T47D (cell line): Measurements from ENCODE around the gene AKAP12.
A peak's percentile ranks its signal among the peaks of the same experiment; 100 is the strongest.

Experiments used
- DNase-seq, 2 experiments: peaks; one replicate each; pipeline versions ENCODE4 v3.0.0 to v3.0.0-alpha.2; 2011 to 2012; ENCODE audit warnings: low read depth in 1 of 2, low spot score in 1 of 2
- JUND ChIP-seq: IDR thresholded peaks from 2 replicates; pipeline ENCODE4 v1.6.1; 2012; ENCODE audit warnings: low read depth
- in situ Hi-C: cut with HindIII; loops from 2 replicates; pipeline ENCODE4 v1.10.0; 2016; ENCODE audit warnings: low sequenced_read_pairs, low pct_unique_long_range_greater_than_20kb

The AKAP12 gene, protein sequence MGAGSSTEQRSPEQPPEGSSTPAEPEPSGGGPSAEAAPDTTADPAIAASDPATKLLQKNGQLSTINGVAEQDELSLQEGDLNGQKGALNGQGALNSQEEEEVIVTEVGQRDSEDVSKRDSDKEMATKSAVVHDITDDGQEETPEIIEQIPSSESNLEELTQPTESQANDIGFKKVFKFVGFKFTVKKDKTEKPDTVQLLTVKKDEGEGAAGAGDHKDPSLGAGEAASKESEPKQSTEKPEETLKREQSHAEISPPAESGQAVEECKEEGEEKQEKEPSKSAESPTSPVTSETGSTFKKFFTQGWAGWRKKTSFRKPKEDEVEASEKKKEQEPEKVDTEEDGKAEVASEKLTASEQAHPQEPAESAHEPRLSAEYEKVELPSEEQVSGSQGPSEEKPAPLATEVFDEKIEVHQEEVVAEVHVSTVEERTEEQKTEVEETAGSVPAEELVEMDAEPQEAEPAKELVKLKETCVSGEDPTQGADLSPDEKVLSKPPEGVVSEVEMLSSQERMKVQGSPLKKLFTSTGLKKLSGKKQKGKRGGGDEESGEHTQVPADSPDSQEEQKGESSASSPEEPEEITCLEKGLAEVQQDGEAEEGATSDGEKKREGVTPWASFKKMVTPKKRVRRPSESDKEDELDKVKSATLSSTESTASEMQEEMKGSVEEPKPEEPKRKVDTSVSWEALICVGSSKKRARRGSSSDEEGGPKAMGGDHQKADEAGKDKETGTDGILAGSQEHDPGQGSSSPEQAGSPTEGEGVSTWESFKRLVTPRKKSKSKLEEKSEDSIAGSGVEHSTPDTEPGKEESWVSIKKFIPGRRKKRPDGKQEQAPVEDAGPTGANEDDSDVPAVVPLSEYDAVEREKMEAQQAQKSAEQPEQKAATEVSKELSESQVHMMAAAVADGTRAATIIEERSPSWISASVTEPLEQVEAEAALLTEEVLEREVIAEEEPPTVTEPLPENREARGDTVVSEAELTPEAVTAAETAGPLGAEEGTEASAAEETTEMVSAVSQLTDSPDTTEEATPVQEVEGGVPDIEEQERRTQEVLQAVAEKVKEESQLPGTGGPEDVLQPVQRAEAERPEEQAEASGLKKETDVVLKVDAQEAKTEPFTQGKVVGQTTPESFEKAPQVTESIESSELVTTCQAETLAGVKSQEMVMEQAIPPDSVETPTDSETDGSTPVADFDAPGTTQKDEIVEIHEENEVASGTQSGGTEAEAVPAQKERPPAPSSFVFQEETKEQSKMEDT (N-terminal part only)

DNA sequence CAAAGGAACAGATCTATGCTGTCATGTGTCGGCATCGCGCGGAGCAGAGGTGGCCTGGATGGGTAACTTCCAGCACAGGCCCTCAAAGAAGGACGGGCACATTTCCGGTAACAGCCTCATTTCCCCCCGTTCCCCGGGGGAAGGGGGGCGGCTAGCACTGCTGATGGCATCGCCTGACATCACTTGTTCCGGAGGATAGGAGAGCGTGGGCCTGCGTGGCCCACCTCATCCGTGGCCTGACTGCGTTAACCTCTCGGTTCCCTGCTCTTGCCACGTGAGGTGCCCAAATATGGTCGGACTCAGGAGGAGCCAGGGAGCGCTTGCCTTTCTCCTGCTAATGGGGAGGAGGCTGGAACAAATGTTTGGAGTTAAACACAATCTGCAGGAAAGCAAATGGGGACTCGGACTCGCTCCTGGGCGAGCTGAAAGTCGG lies at the start of gene AKAP12:
TSS of gene AKAP12 (plus strand) at position 365 of the 433 bp plus-strand sequence. CDS start 596 bp downstream, outside the sequence.
- in situ Hi-C loops: no loop called here
- DNase-seq: no peak
- no peak for TF ChIP-seq JUND

DNA sequence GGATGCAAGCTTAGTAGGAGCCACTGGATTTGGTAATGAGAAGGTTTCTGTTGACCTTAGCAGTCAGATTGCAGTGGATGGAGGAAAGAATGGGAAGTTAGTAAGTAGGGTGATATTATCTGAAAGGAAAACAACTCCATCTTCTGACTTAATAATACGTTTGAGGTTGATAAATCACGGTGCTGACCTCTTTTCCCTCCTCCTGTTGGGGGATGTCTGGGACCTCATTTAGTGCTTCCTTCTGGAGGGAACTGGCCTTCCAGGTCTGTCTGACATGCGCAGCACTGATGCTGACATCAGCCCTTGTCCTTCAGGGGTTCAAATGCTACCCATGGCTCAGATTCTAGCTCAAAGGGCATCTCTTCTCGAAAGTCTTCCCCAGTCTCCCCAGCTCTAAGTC lies 48.2 kb upstream of the AKAP12 start:
- in situ Hi-C loops: no loop called here
- TF ChIP-seq JUND: no peak
- DNase-seq: no peak

DNA sequence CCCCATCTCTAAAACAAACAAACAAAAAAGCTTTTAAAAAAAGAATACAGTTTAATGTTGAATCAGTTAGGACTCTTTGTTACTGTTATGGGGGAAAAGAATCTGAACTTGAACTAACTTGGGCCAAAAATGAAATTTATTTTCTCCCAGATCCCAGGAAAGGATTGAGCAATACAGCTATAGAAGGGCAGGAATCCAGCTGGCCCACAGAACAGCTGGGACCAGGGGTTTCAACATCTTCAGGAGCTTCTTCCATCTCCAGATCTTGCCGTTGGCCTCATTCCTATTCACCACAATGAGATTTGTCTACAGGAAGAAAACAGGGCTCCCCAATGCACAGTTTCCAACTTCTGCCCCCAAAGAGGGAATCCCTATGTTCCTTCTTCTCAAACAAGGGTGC lies 43.2 kb upstream of the AKAP12 start:
- TF ChIP-seq JUND: no peak
- in situ Hi-C loops: no loop called here
- DNase-seq: no peak

DNA sequence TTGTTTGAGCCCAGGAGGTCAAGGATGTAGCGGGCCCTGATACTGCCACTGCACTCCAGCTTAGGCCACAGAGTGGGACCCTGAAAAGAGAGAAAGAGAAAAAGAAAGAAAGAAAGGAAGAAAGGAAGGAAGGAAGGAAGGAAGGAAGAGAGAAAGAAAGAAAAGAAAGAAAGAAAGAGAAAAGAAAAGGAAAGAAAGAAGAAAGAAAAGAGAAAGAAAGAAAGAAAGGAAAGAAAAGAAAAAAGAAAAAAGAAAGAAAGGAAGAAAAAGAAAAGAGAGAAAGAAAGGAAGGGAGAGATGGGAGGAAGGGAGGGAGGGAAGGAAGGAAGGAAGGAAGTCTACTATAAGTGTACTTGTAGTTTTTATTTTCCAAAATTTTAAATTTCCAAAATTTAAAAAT lies 42.2 kb upstream of the AKAP12 start:
- in situ Hi-C loops: no loop called here
- no peak for DNase-seq
- TF ChIP-seq JUND: no peak

DNA sequence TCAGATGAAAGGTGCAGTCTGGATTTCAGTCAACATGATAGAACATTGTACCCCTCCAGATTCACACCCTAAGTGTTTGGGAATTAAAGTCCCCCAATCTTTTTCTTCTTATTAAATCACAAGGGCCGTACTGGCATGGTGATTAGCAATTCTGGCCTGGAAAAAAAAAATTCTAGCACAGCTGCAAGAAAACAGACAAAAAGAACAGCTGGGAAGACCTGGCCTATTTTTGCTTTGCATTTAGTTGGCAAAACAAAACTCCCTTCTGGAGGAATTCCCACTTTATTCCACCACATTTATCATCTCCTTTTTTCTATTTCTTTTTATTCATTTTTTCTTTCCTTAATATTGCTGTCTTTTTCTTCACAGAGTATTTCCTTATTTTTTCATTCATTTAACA lies 39.8 kb upstream of the AKAP12 start:
- no peak for TF ChIP-seq JUND
- in situ Hi-C loops: no loop called here
- DNase-seq: no peak

DNA sequence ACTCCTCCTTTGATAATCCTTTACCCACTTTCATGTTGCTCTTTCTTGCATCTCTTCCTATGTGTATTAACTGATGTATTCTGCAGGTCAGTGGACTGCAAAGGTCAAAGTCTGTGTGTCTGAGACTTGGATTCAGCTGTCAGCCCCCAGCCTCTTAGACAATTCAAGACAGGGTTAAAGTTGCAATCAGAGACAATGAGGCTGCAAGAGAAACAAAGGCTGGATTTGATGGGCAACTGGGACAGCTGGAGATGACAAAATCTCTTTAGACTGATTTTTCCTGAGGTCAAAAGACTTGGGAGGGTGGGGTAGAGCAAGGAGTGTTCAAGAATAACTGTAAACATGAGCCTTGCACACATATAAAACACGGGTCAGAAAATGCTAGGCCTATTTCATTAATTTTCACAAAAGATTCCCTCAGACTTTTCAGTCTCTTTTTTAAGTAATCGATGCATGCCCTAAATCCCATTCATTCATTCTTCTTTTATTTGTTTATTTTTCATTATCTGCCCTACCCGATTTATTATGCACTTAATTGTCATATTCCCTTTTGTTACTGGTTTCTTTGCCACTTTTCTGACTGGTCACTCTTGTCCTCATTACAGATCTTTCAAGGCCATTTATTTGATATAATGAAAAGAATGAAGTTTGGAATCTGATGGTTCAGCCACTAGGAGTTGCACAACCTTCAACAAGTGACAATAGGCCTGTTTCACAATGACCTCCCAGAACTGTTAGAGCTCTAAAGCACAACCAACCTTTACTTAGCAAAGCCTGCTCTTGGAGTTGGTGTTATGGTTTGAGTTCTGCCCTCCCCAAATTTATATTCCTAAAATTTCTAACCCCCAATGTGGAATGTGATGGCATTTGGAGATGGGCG lies 33.8 kb upstream of the AKAP12 start:
- DNase-seq: no peak
- TF ChIP-seq JUND: no peak
- in situ Hi-C loops: no loop called here

DNA sequence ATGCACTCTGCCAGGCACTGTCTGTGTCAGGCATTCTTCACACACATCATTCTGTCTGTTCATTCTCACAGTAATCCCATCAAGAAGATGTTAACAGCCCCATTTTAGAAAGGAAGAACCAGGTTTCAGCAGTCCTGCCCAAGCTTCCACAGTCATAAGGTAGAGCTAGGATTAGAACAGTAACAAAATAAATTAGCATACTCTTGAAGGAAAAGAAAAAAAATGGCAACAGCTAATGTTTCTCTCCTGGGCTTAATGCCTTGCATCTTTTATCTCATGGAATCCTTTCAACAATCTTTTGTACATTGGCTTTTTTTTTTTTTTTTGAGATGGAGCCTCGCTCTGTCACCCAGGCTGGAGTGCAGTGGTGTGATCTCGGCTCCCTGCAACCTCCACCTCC lies 32.1 kb upstream of the AKAP12 start:
- no peak for DNase-seq
- no peak for TF ChIP-seq JUND
- in situ Hi-C loops: no loop called here

DNA sequence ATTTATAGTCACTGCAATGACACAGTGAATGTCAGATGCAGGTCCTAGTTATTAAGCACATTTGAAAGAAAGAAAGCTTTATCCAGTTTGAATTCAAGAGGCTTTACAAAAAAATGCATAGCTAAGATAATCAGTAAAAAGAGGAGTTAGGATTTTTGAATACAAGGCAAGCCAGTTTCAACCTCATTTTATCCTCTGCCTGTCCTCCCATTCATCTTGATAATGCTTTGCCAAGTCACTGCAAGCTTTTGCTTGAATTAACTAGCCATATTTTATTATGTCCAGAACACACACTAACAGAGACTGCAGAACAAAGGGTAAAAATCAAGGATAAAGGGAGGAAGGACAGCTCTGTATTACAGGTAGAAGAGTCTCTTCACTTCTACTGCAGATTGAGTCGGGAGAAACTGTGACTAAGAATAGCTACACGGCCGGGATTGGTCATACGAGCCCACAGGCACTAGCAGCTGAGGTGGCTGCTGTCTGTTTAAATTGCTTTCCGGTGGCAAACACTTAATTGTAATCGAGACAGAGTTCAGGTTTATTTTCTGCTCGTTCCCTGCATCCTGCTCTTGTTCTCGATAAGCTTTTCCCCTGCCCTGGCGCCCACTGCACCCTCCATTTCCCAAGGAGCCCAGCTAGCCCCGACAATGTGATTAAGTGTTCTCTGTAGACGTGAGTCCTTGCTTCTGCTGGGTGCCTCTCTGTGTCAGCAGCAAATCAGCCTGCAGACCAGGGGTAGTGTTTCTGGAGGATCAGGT lies 30.5 kb upstream of the AKAP12 start:
- in situ Hi-C loops: no loop called here
- DNase-seq: peak; percentile 25 to 30
- TF ChIP-seq JUND: no peak

DNA sequence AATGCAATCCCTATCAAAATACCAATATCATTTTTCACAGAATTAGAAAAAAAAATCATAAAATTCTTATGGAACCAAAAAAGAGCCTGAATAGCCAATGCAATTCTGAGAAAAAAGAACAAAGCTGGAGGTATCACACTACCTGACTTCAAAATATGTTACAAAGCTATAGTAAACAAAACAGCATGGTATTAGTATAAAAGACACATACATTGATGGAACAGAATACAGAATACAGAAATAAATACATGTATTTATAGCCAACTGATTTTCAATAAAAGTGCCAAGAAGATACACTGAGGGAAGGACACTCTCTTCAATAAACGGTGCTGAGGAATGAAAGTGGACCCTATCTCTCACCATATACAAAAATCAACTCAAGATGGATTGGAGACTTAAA lies 28.7 kb upstream of the AKAP12 start:
- in situ Hi-C loops: no loop called here
- TF ChIP-seq JUND: no peak
- no peak for DNase-seq

DNA sequence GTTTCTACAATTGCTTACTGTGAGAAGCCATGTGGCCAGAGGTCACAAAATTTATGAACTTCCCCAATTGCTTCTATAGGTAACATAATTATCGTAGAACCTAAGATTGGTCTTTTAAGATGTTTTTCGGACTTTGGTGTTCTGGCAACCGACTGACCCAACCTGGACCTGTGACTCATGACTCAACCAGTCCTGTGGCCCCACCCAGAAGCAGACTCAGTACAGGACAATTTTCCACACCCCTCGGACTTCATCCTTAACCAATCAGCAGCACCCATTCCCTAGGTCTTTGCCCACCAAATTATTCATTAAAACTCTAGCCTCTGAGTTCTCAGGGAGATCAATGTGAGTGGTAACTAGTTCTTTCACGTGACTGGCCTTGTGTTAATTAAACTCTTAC lies 26.4 kb upstream of the AKAP12 start:
- no peak for TF ChIP-seq JUND

DNA sequence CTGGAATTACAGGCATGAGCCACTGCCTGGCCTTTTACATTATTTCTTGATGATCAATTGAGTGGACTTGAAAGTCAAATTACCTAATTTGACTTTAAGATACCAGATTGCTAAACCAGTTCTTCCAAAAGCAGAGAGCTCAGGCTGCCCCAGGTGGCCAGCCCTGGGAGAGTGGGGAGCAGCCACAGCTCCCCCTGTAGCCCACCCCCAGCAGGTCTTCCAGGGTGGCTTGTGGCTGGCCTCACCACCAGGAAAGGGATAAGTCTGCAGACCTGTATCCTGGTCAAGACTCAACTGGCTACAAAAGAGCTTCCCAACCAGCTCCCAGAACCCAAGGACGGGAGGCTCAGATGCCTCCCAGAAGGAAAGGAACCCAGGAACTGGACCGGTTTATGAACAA lies 23.8 kb upstream of the AKAP12 start:
- in situ Hi-C loops: no loop called here
- DNase-seq: no peak
- no peak for TF ChIP-seq JUND

More for the DNA sequence above, 26.4 kb upstream of the AKAP12 start:
- in situ Hi-C loops: no loop called here
- DNase-seq: no peak
